IMR-90 (cell line): ENCODE data around the gene NISCH. TPM values are rescaled to one million over a fixed set of nuclear protein-coding genes. Genes with fewer than 3 reads are reported as not detected.
A peak's percentile ranks its signal among the peaks of the same experiment; 100 is the strongest.

ENCODE experiments used
- ATAC-seq: fragments of 200-7000 bp; cut with Tn5 transposase; 2 replicates; pipeline ENCODE4 v1.9.1; 2020; ENCODE audit warnings: low read depth, mild to moderate bottlenecking, moderate library complexity
- BruUV-seq: library from RNA; stranded (reverse); fragments of 400-500 nt; replicated peaks from 2 replicates; lab custom pipeline; 2021; lab: Mats Ljungman, UMichigan
- CTCF ChIA-PET: fragments of 300-600 bp; formaldehyde crosslinking; extraction: SDS; loops from one replicate; lab custom pipeline; 2021; ENCODE audit warnings: antibody characterized with exemption; lab: Yijun Ruan, JAX
- POLR2A ChIA-PET: fragments of 300-600 bp; sonication (Branson Sonifier 250); formaldehyde crosslinking; loops from one replicate; lab custom pipeline; 2022; ENCODE audit warnings: antibody characterized with exemption; ENCODE audit not compliant: unreplicated experiment; lab: Charles Lee
- DNase-seq: peaks from one replicate; pipeline ENCODE4 v3.0.0; 2013
- H2AFZ ChIP-seq: replicated peaks from 2 replicates; pipeline ENCODE3; 2013; ENCODE audit warnings: low read length, mild to moderate bottlenecking; ENCODE audit not compliant: poor library complexity
- H2AK5ac ChIP-seq: 2 replicates; pipeline ENCODE4 v1.6.1; 2013; ENCODE audit warnings: low read depth, low read length, inconsistent platforms
- H2AK9ac ChIP-seq: replicated peaks from 2 replicates; pipeline ENCODE3; 2013; ENCODE audit warnings: mild to moderate bottlenecking, low read depth, low read length, moderate library complexity; ENCODE audit not compliant: poor library complexity
- H2BK120ac ChIP-seq: 2 replicates; pipeline ENCODE4 v1.6.1; 2013; ENCODE audit warnings: low read depth, low read length, inconsistent platforms
- H2BK15ac ChIP-seq: 3 replicates; pipeline ENCODE4 v1.6.1; 2013; ENCODE audit warnings: low read depth, low read length, inconsistent platforms
- H2BK20ac ChIP-seq: 2 replicates; pipeline ENCODE4 v1.6.1; 2013; ENCODE audit warnings: low read depth, mild to moderate bottlenecking, inconsistent platforms, low read length, moderate library complexity
- H2BK5ac ChIP-seq: 2 replicates; pipeline ENCODE4 v1.6.1; 2013; ENCODE audit warnings: mild to moderate bottlenecking, low read depth, low read length, inconsistent platforms; ENCODE audit not compliant: poor library complexity, severe bottlenecking
- H3K14ac ChIP-seq: replicated peaks from 2 replicates; pipeline ENCODE4 v1.6.1; 2013; ENCODE audit warnings: low read depth, low read length, inconsistent platforms
- H3K18ac ChIP-seq: 2 replicates; pipeline ENCODE4 v1.6.1; 2013; ENCODE audit warnings: low read depth, low read length, control low read depth
- H3K23ac ChIP-seq: 2 replicates; pipeline ENCODE4 v1.6.1; 2013; ENCODE audit warnings: low read depth, low read length, inconsistent platforms
- H3K27ac ChIP-seq: 2 replicates; pipeline ENCODE4 v1.5.1; 2013; ENCODE audit warnings: mild to moderate bottlenecking, control low read depth, low read length; ENCODE audit not compliant: insufficient read depth
- H3K27me3 ChIP-seq: 2 replicates; pipeline ENCODE4 v1.6.1; 2013; ENCODE audit warnings: low read length; ENCODE audit not compliant: control insufficient read depth, insufficient read depth
- H3K36me3 ChIP-seq: 2 replicates; pipeline ENCODE4 v1.6.1; 2013; ENCODE audit warnings: low read length, mixed read lengths; ENCODE audit not compliant: control insufficient read depth, insufficient read depth
- H3K4ac ChIP-seq: 2 replicates; pipeline ENCODE4 v1.6.1; 2013; ENCODE audit warnings: low read depth, low read length, inconsistent platforms
- H3K4me1 ChIP-seq: 2 replicates; pipeline ENCODE4 v1.6.1; 2013; ENCODE audit warnings: low read length, mixed read lengths; ENCODE audit not compliant: control insufficient read depth, insufficient read depth
- H3K4me2 ChIP-seq: 2 replicates; pipeline ENCODE4 v1.6.1; 2013; ENCODE audit warnings: low read depth, mild to moderate bottlenecking, control low read depth, low read length, moderate library complexity
- H3K4me3 ChIP-seq: 2 replicates; pipeline ENCODE4 v1.5.1; 2013; ENCODE audit warnings: low read depth, mild to moderate bottlenecking, control low read depth, low read length, moderate library complexity; ENCODE audit not compliant: insufficient read depth
- H3K56ac ChIP-seq: 2 replicates; pipeline ENCODE4 v1.6.1; 2013; ENCODE audit warnings: low read length, inconsistent platforms; ENCODE audit not compliant: insufficient read depth; ENCODE audit errors: extremely low read depth
- H3K79me1 ChIP-seq, 2 experiments: 2 replicates each; pipeline ENCODE4 v1.6.1; 2013; ENCODE audit warnings: low read length in 2 of 2, inconsistent platforms in 1 of 2, low read depth in 1 of 2
- H3K9ac ChIP-seq: 2 replicates; pipeline ENCODE4 v1.6.1; 2013; ENCODE audit warnings: low read depth, low read length, control low read depth
- H3K9me1 ChIP-seq: 2 replicates; pipeline ENCODE4 v1.6.1; 2013; ENCODE audit warnings: low read length, inconsistent platforms; ENCODE audit not compliant: insufficient read depth
- H3K9me3 ChIP-seq: 2 replicates; pipeline ENCODE4 v1.6.1; 2013; ENCODE audit warnings: low read length; ENCODE audit not compliant: control insufficient read depth, insufficient read depth
- H4K20me1 ChIP-seq: 2 replicates; pipeline ENCODE4 v1.6.1; 2013; ENCODE audit warnings: low read length, inconsistent platforms; ENCODE audit not compliant: insufficient read depth
- H4K5ac ChIP-seq: 2 replicates; pipeline ENCODE4 v1.6.1; 2013; ENCODE audit warnings: mild to moderate bottlenecking, low read depth, low read length, control low read depth
- H4K8ac ChIP-seq, 2 experiments: 2 replicates each; pipeline ENCODE4 v1.6.1; 2013; ENCODE audit warnings: low read depth in 2 of 2, low read length in 2 of 2, control low read depth in 1 of 2, inconsistent platforms in 1 of 2
- H4K91ac ChIP-seq: 2 replicates; pipeline ENCODE4 v1.6.1; 2013; ENCODE audit warnings: low read depth, low read length, inconsistent platforms; ENCODE audit not compliant: insufficient read depth
- CHD1 ChIP-seq: IDR thresholded peaks from 2 replicates; pipeline ENCODE4 v1.6.1; 2012; ENCODE audit warnings: low read depth, low read length, improper control_type of control experiment
- CTCF ChIP-seq: conservative IDR thresholded peaks from 2 replicates; pipeline ENCODE4 v1.5.1; 2012; ENCODE audit warnings: mild to moderate bottlenecking, low read depth, low read length, improper control_type of control experiment
- FOS ChIP-seq: fragments of 150-350 bp; IDR thresholded peaks from 2 replicates; pipeline ENCODE4 v1.6.1; 2016; ENCODE audit warnings: low read depth, low read length
- POLR2A ChIP-seq: IDR thresholded peaks from 2 replicates; pipeline ENCODE4 v1.6.1; 2012; ENCODE audit warnings: mild to moderate bottlenecking, low read depth, low read length
- RCOR1 ChIP-seq: IDR thresholded peaks from 2 replicates; pipeline ENCODE4 v1.6.1; 2012; ENCODE audit warnings: mild to moderate bottlenecking, low read length, improper control_type of control experiment; ENCODE audit not compliant: insufficient replicate concordance
- SMC3 ChIP-seq: fragments of 150-350 bp; IDR thresholded peaks from 2 replicates; pipeline ENCODE4 v1.6.1; 2016; ENCODE audit warnings: low read depth, mild to moderate bottlenecking, antibody characterized with exemption, low read length, moderate library complexity
- WGBS, 2 experiments: methylation state at CpG; one replicate each; pipeline versions ENCODE4 v1.1.5 to v1.1.7; 2013; ENCODE audit warnings: missing lambda C conversion rate in 2 of 2; ENCODE audit not compliant: insufficient read length in 1 of 2; ENCODE audit errors: extremely low coverage in 2 of 2; 5-methylcytosine and 5-hydroxymethylcytosine counted together
- dilution Hi-C: fragments of 300-500 bp; cut with HindIII; formaldehyde crosslinking; loops from one replicate; pipeline ENCODE4 v1.14.3; 2018; ENCODE audit warnings: low sequenced_read_pairs; ENCODE audit not compliant: unreplicated experiment
- in situ Hi-C: fragments of 300-500 bp; cut with MboI; formaldehyde crosslinking; loops from 3 replicates; pipeline ENCODE4 v1.14.3; 2019; ENCODE audit warnings: low sequenced_read_pairs, inconsistent platforms, mixed read lengths
- intact Hi-C: fragments of 100-400 bp; cut with micrococcal nuclease; formaldehyde crosslinking; loops from 2 replicates; pipeline ENCODE4 v1.10.0; 2022
- polyA plus RNA-seq, 3 experiments: library from polyadenylated mRNA; depleted of rRNA; stranded (reverse); fragments of >200 nt; gene quantifications; 2 replicates each; pipeline ENCODE4 v1.2.3, GENCODE V29; 2012; ENCODE audit warnings: low replicate concordance in 1 of 3
- total RNA-seq: library from RNA; depleted of rRNA; stranded (reverse); fragments of >200 nt; gene quantifications from 2 replicates; pipeline ENCODE4 v1.2.3, GENCODE V29; 2012
- TF ChIP-seq, protein P1 (sequence below): fragments of 150-350 bp; IDR thresholded peaks from 2 replicates; pipeline ENCODE4 v1.6.1; 2017; ENCODE audit warnings: mild to moderate bottlenecking, antibody characterized with exemption, low read length, low read depth

NISCH gene
- total and polyA plus RNA-seq, 2 of the 4 experiments (the other 2 are of a cell fraction) = 36.9 to 86.0 TPM

GRCh38 chr3:52440249-52440551 is 15.2 kb upstream of the NISCH start (continued):
- no peak for TF ChIP-seq RCOR1

DNA sequence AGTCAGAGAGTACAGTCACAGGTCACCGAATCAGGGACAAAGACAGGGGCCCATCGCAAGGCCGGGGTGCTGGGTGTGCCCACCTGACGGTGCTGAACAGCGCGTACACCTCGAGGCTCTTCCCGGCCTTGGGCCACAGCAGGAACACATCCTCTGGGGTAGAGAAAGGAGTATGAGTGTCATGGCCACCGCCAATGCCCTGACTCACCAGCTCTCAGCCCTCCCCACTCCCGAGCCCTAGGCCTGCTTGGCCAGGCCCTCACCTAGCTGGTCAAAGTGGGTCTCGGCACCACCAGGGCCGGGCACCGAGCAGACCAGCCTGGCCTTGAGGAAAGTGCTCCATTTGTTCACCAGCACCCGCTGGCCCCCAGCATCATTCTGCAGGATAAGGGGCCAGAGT is 14.7 kb upstream of the NISCH start:
- Histone ChIP-seq H3K4me2 (no peak overlapping the region), H3K56ac (no peak overlapping the region), H2BK120ac (no peak overlapping the region), H3K4me1 (peaks cover 8% of the 10 kb centered on the region; the same call in 1 of the 2 replicates), H3K4ac (no peak overlapping the region), H3K79me1 (no peaks in the 10 kb centered on the region), H3K14ac (no peak overlapping the region), H3K9me3 (no peaks in the 10 kb centered on the region), H2BK5ac (no peak overlapping the region), H4K20me1 (no peaks in the 10 kb centered on the region; the same call in 1 of the 2 replicates), H4K91ac (no peak overlapping the region), H4K5ac (no peak overlapping the region), H3K27me3 (no peaks in the 10 kb centered on the region), H3K9me1 (no peaks in the 10 kb centered on the region), H3K23ac (no peak overlapping the region), H3K4me3 (no peak overlapping the region), H3K36me3 (no peaks in the 10 kb centered on the region), H3K9ac (no peak overlapping the region), H2AK9ac (peak overlapping the region; percentile 50), H3K18ac (no peak overlapping the region), H2AK5ac (no peak overlapping the region), H2AFZ (no peak overlapping the region), H2BK20ac (no peak overlapping the region), H4K8ac (no peak overlapping the region), H3K27ac (no peak overlapping the region), H2BK15ac (no peak overlapping the region)
- 90% methylated on average over 2 of the region's 14 CpGs; no CpG with 5 or more reads in 1 of the 2 experiments for WGBS, 2 experiments
- TF ChIP-seq CTCF (no peak), SMC3 (no peak), FOS (no peak), POLR2A (no peak), CHD1 (no peak)
- TF ChIP-seq, protein P1, sequence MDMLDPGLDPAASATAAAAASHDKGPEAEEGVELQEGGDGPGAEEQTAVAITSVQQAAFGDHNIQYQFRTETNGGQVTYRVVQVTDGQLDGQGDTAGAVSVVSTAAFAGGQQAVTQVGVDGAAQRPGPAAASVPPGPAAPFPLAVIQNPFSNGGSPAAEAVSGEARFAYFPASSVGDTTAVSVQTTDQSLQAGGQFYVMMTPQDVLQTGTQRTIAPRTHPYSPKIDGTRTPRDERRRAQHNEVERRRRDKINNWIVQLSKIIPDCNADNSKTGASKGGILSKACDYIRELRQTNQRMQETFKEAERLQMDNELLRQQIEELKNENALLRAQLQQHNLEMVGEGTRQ = no peak
- intact Hi-C loops = no loop called here
- ATAC-seq (no peak), DNase-seq (no peak)
- in situ Hi-C loops = no loop called here
- CTCF ChIA-PET = no interaction called here
- BruUV-seq = no TSS peak
- dilution Hi-C loops = no loop called here
- POLR2A ChIA-PET = no interaction called here
